Measurements from ENCODE around the gene TAAR9. TPM values are rescaled to one million over a fixed set of nuclear protein-coding genes. Genes with fewer than 3 reads are reported as not detected.

The TAAR9 gene
- total RNA-seq, 1 experiment from 2014 or later: not detected

DNA sequence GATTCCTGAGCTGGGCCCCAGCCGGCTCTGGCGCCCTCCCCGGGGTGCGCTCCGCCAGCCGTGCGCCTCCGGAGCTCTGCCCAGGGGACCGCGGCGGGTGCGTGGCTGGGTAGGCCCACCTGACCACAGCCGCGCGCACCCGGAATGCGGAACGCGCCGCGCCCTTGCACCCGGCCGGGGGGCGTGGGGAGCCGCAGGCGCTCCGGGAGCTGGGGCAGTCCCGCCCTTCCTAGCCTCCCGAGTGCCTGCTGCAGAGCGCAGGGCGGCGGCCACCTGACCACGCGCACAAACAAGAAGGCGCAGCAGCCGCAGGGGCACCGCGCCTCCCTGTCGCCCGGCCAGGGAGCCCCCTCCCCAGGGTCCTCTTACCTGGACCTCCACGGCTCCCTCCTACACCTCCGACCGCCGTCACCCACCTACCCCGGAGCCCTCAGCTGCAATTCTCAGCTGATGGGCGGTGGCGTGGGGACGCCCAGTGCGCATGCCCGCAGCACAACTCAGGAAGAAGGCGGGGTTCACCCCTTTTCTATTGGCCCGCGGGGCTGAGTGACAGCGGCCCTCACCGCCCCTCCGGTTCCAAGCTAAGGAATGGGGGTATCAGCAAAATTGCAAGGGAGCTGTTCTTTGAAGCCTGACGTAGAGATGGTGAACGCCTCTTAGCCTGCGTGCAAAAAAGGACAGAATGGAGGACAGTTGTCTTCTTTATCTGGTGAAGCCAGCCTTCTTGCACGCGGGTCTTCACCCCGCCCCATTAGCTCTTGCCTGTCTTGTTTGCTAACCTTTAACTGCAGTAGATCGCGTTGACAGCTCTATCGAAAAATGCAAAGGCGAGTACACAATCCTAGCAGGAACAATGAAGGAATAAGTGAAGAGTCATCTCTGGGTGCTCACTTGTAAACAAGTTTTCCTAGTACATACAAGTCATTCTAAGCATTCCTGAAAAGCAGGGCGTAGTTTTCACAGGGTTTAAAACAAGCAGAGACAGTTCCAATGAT is 25.1 kb upstream of the TAAR9 start, which contains the start of gene STX7:
Gene STX7, minus strand, starts transcription at position 479 of the 995 bp plus-strand sequence. CDS start 9,586 bp downstream, outside the sequence.
- Histone ChIP-seq H3K9me3 (no peaks in the 10 kb centered on the region), H3K4me1 (peaks cover 12% of the 10 kb centered on the region), H3K4me3 (ENCODE audit: low read depth, low read length) (peak within 1 kb of the TSS; percentile 70), H3K36me3 (ENCODE audit: control insufficient read depth, insufficient read depth, low read length) (no peaks in the 10 kb centered on the region), H3K27me3 (replicated peaks; ENCODE audit: control insufficient read depth, insufficient read depth, low read length) (no peaks in the 10 kb centered on the region)
- CTCF ChIA-PET: interaction anchor here (0.6 to 1.4 kb wide), 5 partner anchors 12 to 285 kb away, joined by 3 to 7 read pairs (median 6); partner anchors contain the start of gene SLC18B1
- POLR2A ChIA-PET: interaction anchor here (0.5 to 1.5 kb wide), 6 partner anchors 13 to 669 kb away, joined by 3 to 6 read pairs (median 4); partner anchors contain the start of genes CCN2 and RPS12
- peaks cover 18% of the 10 kb centered on the region for H3K36me3 Mint-ChIP-seq (ENCODE audit: insufficient read depth, unreplicated experiment)
- peak within 1 kb of the TSS; percentile 90 for H3K27ac Mint-ChIP-seq (ENCODE audit: unreplicated experiment)
- H3K4me3 Mint-ChIP-seq (ENCODE audit: unreplicated experiment): peak within 1 kb of the TSS; percentile 92
- no peaks in the 10 kb centered on the region for H3K9me3 Mint-ChIP-seq (ENCODE audit: unreplicated experiment)
- DNase-seq: peak; percentile 92
- TF ChIP-seq, protein P1, sequence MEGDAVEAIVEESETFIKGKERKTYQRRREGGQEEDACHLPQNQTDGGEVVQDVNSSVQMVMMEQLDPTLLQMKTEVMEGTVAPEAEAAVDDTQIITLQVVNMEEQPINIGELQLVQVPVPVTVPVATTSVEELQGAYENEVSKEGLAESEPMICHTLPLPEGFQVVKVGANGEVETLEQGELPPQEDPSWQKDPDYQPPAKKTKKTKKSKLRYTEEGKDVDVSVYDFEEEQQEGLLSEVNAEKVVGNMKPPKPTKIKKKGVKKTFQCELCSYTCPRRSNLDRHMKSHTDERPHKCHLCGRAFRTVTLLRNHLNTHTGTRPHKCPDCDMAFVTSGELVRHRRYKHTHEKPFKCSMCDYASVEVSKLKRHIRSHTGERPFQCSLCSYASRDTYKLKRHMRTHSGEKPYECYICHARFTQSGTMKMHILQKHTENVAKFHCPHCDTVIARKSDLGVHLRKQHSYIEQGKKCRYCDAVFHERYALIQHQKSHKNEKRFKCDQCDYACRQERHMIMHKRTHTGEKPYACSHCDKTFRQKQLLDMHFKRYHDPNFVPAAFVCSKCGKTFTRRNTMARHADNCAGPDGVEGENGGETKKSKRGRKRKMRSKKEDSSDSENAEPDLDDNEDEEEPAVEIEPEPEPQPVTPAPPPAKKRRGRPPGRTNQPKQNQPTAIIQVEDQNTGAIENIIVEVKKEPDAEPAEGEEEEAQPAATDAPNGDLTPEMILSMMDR (IDR thresholded peaks at IDR 0.05; ENCODE audit: insufficient read depth in 1 of 2, low read depth in 1 of 2, low read length in 1 of 2, severe bottlenecking in 1 of 2, unreplicated experiment in 1 of 2): no peak
- no peaks in the 10 kb centered on the region for H3K27me3 Mint-ChIP-seq (ENCODE audit: insufficient read depth, unreplicated experiment)
- peaks cover 18% of the 10 kb centered on the region for H3K4me1 Mint-ChIP-seq (ENCODE audit: low read depth, unreplicated experiment)
- intact Hi-C loops (cut with micrococcal nuclease; ENCODE audit: unreplicated experiment): loop anchor here (1.0 kb wide), 1 partner anchor 301 kb away; the partner anchor contains the start of gene RPS12
- BruUV-seq (replicated peaks): no TSS peak

DNA sequence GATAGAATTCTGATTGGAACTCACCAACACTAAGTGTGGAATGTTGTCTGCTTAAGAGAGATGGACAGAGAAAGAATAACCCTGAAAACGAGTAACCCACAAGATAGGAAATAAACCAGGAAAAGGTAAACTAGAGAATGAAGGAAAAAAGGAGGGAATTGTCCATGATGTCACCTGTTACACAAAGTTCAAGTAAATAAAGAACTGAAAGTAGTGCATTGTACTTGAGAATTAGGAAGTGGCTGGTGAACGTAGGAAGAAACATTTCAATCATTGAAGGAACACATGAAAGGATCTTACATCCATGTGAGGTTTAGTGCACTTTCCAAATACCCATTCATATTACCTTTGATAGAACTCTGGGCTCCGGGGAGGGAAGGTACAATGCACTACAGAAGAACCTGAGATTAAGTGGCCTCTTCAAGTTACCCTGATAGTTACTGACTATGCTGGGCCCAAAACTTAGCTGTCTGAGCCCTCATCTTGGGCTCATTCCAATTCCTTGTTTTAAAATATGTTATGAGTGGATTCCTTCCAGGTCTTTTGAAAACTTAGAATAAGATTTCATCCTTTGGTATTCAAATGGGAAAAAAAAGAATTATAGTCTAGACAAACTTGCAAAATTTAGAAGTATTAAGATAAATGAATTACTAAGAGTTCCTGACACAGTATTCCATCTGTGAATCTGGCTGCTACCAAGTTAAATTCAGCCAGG is 24.1 kb upstream of the TAAR9 start:
- no peaks in the 10 kb centered on the region for H3K27me3 ChIP-seq (replicated peaks; ENCODE audit: control insufficient read depth, insufficient read depth, low read length)
- no peaks in the 10 kb centered on the region for H3K27me3 Mint-ChIP-seq (ENCODE audit: insufficient read depth, unreplicated experiment)
- ChIA-PET CTCF (interaction anchor here (1.4 kb wide), 1 partner anchor 234 kb away, joined by 6 read pairs; no protein-coding TSS in a partner anchor), POLR2A (no interaction called here)
- peak overlapping the region; percentile 90 for H3K27ac Mint-ChIP-seq (ENCODE audit: unreplicated experiment)
- peaks cover 18% of the 10 kb centered on the region for H3K4me1 Mint-ChIP-seq (ENCODE audit: low read depth, unreplicated experiment)
- no TSS peak for BruUV-seq (replicated peaks)
- H3K9me3 Mint-ChIP-seq (ENCODE audit: unreplicated experiment): no peaks in the 10 kb centered on the region
- TF ChIP-seq, protein P1 (IDR thresholded peaks at IDR 0.05; ENCODE audit: insufficient read depth in 1 of 2, low read depth in 1 of 2, low read length in 1 of 2, severe bottlenecking in 1 of 2, unreplicated experiment in 1 of 2): no peak
- H3K4me3 Mint-ChIP-seq (ENCODE audit: unreplicated experiment): peak overlapping the region; percentile 92
- H3K9me3 ChIP-seq: no peaks in the 10 kb centered on the region
- peaks cover 7% of the 10 kb centered on the region for H3K36me3 Mint-ChIP-seq (ENCODE audit: insufficient read depth, unreplicated experiment)
- H3K36me3 ChIP-seq (ENCODE audit: control insufficient read depth, insufficient read depth, low read length): no peaks in the 10 kb centered on the region
- intact Hi-C loops (cut with micrococcal nuclease; ENCODE audit: unreplicated experiment): no loop called here
- H3K4me1 ChIP-seq: peaks cover 12% of the 10 kb centered on the region
- DNase-seq: no peak
- peak overlapping the region; percentile 70; the same call in 1 of the 2 replicates for H3K4me3 ChIP-seq (ENCODE audit: low read depth, low read length)

DNA sequence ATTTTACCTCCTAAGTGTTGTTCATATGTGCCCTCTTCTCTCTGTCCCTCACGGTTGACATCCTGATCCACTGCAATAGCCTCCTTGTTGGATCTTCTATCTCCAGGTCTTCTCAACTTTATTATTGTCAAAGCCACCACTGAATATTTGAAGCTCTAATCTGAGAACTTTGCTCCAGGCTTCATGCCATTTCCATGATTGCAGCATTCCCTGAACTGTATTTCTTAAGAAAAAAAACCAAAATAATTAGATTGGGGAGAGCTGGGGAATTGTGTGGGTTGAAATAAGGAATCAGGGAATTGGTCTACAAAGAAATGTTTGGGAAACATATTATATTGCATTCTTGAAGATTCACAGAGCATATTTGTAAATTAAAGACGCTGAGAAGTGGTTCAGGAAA is 22.7 kb upstream of the TAAR9 start:
- POLR2A ChIA-PET: no interaction called here

More for the DNA sequence above, 22.7 kb upstream of the TAAR9 start:
- Mint-ChIP-seq H3K4me1 (ENCODE audit: low read depth, unreplicated experiment) (peaks cover 18% of the 10 kb centered on the region), H3K27ac (ENCODE audit: unreplicated experiment) (no peak overlapping the region), H3K9me3 (ENCODE audit: unreplicated experiment) (no peaks in the 10 kb centered on the region), H3K4me3 (ENCODE audit: unreplicated experiment) (no peak overlapping the region), H3K27me3 (ENCODE audit: insufficient read depth, unreplicated experiment) (peaks cover 3% of the 10 kb centered on the region), H3K36me3 (ENCODE audit: insufficient read depth, unreplicated experiment) (peaks cover 6% of the 10 kb centered on the region)
- no peaks in the 10 kb centered on the region for H3K9me3 ChIP-seq
- no peak for DNase-seq
- H3K4me1 ChIP-seq: peaks cover 12% of the 10 kb centered on the region
- H3K36me3 ChIP-seq (ENCODE audit: control insufficient read depth, insufficient read depth, low read length): no peaks in the 10 kb centered on the region
- H3K27me3 ChIP-seq (replicated peaks; ENCODE audit: control insufficient read depth, insufficient read depth, low read length): no peaks in the 10 kb centered on the region
- intact Hi-C loops (cut with micrococcal nuclease; ENCODE audit: unreplicated experiment): no loop called here
- CTCF ChIA-PET: no interaction called here
- TF ChIP-seq, protein P1 (IDR thresholded peaks at IDR 0.05; ENCODE audit: insufficient read depth in 1 of 2, low read depth in 1 of 2, low read length in 1 of 2, severe bottlenecking in 1 of 2, unreplicated experiment in 1 of 2): no peak
- BruUV-seq (replicated peaks): no TSS peak
- H3K4me3 ChIP-seq (ENCODE audit: low read depth, low read length): no peak overlapping the region

Data from Caco-2 (cell line).